ENCODE measurements around the gene VWA1.
A peak's percentile ranks its signal among the peaks of the same experiment; 100 is the strongest.

Gene VWA1

GRCh38 chr1:1418464-1419362 is 16.8 kb upstream of the VWA1 start:
- TF ChIP-seq, protein P1, sequence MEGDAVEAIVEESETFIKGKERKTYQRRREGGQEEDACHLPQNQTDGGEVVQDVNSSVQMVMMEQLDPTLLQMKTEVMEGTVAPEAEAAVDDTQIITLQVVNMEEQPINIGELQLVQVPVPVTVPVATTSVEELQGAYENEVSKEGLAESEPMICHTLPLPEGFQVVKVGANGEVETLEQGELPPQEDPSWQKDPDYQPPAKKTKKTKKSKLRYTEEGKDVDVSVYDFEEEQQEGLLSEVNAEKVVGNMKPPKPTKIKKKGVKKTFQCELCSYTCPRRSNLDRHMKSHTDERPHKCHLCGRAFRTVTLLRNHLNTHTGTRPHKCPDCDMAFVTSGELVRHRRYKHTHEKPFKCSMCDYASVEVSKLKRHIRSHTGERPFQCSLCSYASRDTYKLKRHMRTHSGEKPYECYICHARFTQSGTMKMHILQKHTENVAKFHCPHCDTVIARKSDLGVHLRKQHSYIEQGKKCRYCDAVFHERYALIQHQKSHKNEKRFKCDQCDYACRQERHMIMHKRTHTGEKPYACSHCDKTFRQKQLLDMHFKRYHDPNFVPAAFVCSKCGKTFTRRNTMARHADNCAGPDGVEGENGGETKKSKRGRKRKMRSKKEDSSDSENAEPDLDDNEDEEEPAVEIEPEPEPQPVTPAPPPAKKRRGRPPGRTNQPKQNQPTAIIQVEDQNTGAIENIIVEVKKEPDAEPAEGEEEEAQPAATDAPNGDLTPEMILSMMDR (IDR thresholded peaks at IDR 0.05; ENCODE audit: insufficient read depth, missing control alignments), result no peak
- FAIRE-seq, result no peak
- DNase-seq (ENCODE audit: insufficient read length, low spot score), result no peak

- DNase-seq (ENCODE audit: insufficient read length, low spot score) (peak; percentile 3), FAIRE-seq (no peak)
- TF ChIP-seq, protein P1 (IDR thresholded peaks at IDR 0.05; ENCODE audit: insufficient read depth, missing control alignments), result no peak
These were observed 16.1 kb upstream of the VWA1 start for GRCh38 chr1:1419363-1419812.

GRCh38 chr1:1419813-1420653 is 15.5 kb upstream of the VWA1 start:
- TF ChIP-seq, protein P1 (IDR thresholded peaks at IDR 0.05; ENCODE audit: insufficient read depth, missing control alignments), result no peak
- no peak for FAIRE-seq
- DNase-seq (ENCODE audit: insufficient read length, low spot score), result peak; percentile 10

DNA sequence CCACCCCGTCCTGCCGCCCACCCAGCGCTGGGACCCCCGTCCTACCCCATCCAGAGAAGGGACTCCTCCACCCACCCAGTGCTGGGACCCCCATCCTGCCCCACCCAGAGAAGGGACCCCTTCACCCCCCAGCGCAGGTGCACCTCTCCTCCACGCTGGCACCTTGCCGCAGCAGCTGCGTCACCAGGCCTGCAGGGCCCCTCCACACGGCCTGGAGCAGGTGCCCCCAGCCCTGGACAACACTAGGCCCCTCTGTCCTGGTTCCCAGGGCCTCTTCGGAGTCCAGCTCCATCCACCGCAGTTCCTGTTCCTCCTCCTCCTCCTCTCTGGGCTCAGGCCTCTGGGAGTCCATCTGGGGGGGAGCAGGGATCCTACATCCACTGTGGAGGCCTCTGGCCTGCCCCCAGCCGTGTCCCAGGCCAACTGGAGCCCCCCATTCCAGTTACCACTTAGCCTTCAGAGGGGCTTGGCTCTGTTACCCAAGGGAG is 14.8 kb upstream of the VWA1 start:
- FAIRE-seq (no peak), DNase-seq (ENCODE audit: insufficient read length, low spot score) (peak; percentile 18)
- TF ChIP-seq, protein P1 (IDR thresholded peaks at IDR 0.05; ENCODE audit: insufficient read depth, missing control alignments), result no peak

DNA sequence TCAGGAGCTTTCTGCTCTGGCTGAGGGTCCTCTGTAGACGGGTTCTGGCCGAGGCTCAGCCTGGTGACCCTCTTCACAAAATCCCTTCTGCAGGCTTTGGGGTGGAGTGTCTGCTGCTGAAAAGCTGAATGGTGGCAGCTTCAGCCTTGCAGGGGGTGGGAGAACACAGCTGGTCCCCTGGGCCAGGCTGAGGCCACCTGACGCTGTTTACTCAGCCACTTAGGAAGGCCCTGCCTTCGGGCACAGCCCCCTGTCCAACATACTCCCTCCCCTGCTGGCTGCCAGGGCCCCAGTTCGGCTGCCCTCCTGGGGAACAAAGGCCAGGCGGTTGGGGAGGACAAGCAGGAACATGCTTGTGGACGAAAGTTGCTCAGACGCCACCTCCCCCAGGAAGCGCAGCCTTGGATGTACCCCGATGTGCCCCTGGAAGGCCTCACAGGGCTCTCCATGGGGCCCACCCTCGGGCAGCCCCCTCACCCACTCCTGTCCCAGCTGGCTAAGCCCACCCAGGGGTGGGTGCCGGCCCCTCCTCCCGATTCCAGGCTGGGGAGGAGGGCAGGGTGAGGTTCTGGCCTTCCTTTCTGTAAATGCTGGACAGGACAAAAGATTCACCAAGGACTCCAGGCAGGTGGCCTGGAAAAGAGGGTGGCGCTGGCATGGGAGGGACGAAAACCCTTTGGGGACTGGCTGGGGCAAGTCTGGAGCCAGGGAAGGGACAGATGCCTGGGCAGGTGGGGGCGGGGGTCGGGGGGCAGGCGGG is 14.2 kb upstream of the VWA1 start, which contains the start of gene ANKRD65:
Gene ANKRD65, minus strand, starts transcription at position 130 of the 760 bp plus-strand sequence. CDS start 271 bp downstream, outside the sequence.
- DNase-seq (ENCODE audit: insufficient read length, low spot score), result peak; percentile 28
- FAIRE-seq, result no peak

DNA sequence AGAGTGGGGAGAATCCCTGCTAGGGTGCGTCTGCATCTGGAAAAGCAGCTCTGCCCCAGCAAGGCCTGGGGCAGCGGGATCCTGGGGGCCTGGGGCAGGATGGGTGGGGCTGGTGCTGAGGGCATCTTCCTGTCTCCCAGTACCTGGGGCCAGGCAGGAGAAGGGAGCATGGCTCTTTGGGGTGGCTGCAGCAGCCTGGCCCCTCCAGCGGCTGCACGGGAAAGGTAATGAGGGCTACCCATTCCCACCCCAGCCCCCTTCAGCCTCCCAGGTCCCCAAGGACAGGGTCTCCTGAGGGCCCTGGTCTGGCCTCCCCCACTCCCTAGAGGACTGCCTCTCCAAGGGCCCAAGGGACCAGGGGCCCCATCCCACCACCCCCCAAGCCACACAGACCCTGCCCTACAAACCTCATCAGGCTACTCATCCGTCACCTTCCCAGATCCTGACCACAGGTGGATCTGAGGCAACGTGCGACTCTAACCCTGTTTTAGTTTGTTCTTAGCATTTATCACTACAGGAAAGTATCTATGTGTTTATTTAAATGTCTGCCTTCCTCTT is 13.5 kb upstream of the VWA1 start:
- FAIRE-seq (no peak), DNase-seq (ENCODE audit: insufficient read length, low spot score) (peak; percentile 7)
- TF ChIP-seq, protein P1 (IDR thresholded peaks at IDR 0.05; ENCODE audit: insufficient read depth, missing control alignments), result no peak

More for the DNA sequence above, 14.2 kb upstream of the VWA1 start, which contains the start of gene ANKRD65:
- TF ChIP-seq, protein P1 (IDR thresholded peaks at IDR 0.05; ENCODE audit: insufficient read depth, missing control alignments), result no peak

All from D721Med (cell line).